MCF 10A (cell line): ENCODE results near the gene NUP62. TPM values are rescaled to one million over a fixed set of nuclear protein-coding genes. Genes with fewer than 3 reads are reported as not detected.

ENCODE experiments used
- BruUV-seq: library from RNA; stranded (reverse); fragments of 400-500 nt; replicated peaks from 2 replicates; lab custom pipeline; 2021; lab: Mats Ljungman, UMichigan
- CTCF ChIA-PET: fragments of 300-600 bp; sonication (Branson Sonifier 250); formaldehyde crosslinking; extraction: SDS; loops from one replicate; lab custom pipeline; 2021; ENCODE audit warnings: antibody characterized with exemption, inconsistent platforms; lab: Yijun Ruan, JAX
- POLR2A ChIA-PET: fragments of 300-600, 350-650 bp; sonication (Branson Sonifier 250); formaldehyde crosslinking; extraction: SDS; loops from one replicate; lab custom pipeline; 2020; ENCODE audit warnings: antibody characterized with exemption, inconsistent platforms; lab: Yijun Ruan, JAX
- DNase-seq: peaks from one replicate; pipeline ENCODE4 v3.0.0-alpha.2; 2018; ENCODE audit not compliant: unreplicated experiment
- H3K27ac Mint-ChIP-seq: one replicate; pipeline ENCODE4 v1.8.0; 2022; ENCODE audit warnings: mild to moderate bottlenecking, low read depth, mixed read lengths; ENCODE audit not compliant: unreplicated experiment
- H3K27me3 Mint-ChIP-seq: one replicate; pipeline ENCODE4 v1.8.0; 2022; ENCODE audit warnings: mixed read lengths; ENCODE audit not compliant: insufficient read depth, unreplicated experiment
- H3K36me3 Mint-ChIP-seq: one replicate; pipeline ENCODE4 v1.8.0; 2022; ENCODE audit warnings: mild to moderate bottlenecking, moderate library complexity, mixed read lengths; ENCODE audit not compliant: insufficient read depth, unreplicated experiment
- H3K4me1 Mint-ChIP-seq: one replicate; pipeline ENCODE4 v1.8.0; 2022; ENCODE audit warnings: mixed read lengths; ENCODE audit not compliant: insufficient read depth, unreplicated experiment
- H3K4me3 Mint-ChIP-seq: one replicate; pipeline ENCODE4 v1.8.0; 2022; ENCODE audit warnings: mild to moderate bottlenecking, moderate library complexity, mixed read lengths; ENCODE audit not compliant: unreplicated experiment
- H3K9me3 Mint-ChIP-seq: one replicate; pipeline ENCODE4 v1.8.0; 2022; ENCODE audit warnings: mixed read lengths; ENCODE audit not compliant: unreplicated experiment
- intact Hi-C: fragments of 100-400 bp; cut with micrococcal nuclease; formaldehyde crosslinking; loops from 2 replicates; pipeline ENCODE4 v1.14.1; 2022
- total RNA-seq: library from RNA; stranded (reverse); gene quantifications from 2 replicates; pipeline ENCODE4 v1.2.3, GENCODE V29; 2022
- TF ChIP-seq, protein P1 (sequence below): fragments of 200-600 bp; IDR thresholded peaks from one replicate; pipeline ENCODE4 v1.8.0; 2022; ENCODE audit warnings: antibody characterized with exemption, mild to moderate bottlenecking; ENCODE audit not compliant: unreplicated experiment

NUP62 gene
- total RNA-seq, 1 experiment from 2014 or later: 44.9 TPM

DNA sequence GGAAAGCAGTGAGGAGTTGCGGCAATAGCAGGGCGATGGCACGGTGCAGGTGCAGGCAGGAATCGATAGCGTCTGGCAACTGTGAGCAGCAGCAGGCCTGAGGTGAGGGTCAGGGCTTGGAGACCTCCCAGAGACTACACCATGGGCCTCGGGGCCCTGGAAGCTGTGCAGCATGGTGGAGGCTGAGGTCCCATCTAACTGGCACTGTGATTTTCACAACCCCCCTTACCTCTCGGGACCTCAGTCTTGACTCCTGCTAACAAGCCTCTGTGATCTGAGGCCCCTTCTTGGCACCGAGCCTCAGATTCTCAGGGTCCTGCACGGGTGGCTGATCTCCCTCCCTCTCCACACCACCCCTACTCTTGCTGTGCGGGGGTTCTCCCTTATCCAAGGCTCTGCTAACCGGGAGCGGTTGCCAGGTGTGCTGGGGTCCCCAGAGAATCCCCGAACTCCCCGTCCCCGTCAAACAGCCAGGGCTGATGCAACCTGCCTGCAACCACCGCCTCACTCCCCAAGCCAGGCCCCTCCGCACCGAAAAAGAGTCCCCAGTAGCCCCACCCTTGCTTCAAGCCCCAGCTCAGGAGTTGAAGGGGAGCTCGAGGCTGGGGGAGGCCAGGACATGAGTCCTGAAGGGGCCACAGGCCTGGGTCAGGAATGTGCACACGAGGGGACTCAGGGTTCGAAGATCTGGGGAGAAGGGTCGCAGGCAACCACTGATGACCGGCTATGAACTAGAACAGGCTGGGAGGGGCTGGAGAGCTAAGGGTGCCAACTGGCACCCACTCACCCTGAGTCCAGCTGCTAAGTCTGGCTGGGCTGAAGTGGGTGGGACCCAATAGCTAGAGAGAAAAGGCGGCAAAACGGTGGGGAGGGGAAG lies 5.1 kb downstream of the NUP62 start:
- ChIA-PET POLR2A (interaction anchor here (0.6 to 0.9 kb wide), 2 partner anchors 38 to 46 kb away, joined by 4 read pairs; partner anchors contain the start of gene TBC1D17), CTCF (interaction anchor here (0.6 to 0.7 kb wide), 2 partner anchors 11 to 634 kb away, joined by 3 read pairs; no protein-coding TSS in a partner anchor)
- Mint-ChIP-seq H3K4me3 (no peak overlapping the region), H3K9me3 (no peaks in the 10 kb centered on the region), H3K27ac (no peak overlapping the region), H3K36me3 (peaks cover 56% of the 10 kb centered on the region), H3K4me1 (peaks cover 15% of the 10 kb centered on the region), H3K27me3 (no peaks in the 10 kb centered on the region)
- intact Hi-C loops: no loop called here
- BruUV-seq: no TSS peak
- no peak for DNase-seq
- TF ChIP-seq, protein P1, sequence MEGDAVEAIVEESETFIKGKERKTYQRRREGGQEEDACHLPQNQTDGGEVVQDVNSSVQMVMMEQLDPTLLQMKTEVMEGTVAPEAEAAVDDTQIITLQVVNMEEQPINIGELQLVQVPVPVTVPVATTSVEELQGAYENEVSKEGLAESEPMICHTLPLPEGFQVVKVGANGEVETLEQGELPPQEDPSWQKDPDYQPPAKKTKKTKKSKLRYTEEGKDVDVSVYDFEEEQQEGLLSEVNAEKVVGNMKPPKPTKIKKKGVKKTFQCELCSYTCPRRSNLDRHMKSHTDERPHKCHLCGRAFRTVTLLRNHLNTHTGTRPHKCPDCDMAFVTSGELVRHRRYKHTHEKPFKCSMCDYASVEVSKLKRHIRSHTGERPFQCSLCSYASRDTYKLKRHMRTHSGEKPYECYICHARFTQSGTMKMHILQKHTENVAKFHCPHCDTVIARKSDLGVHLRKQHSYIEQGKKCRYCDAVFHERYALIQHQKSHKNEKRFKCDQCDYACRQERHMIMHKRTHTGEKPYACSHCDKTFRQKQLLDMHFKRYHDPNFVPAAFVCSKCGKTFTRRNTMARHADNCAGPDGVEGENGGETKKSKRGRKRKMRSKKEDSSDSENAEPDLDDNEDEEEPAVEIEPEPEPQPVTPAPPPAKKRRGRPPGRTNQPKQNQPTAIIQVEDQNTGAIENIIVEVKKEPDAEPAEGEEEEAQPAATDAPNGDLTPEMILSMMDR: no peak

DNA sequence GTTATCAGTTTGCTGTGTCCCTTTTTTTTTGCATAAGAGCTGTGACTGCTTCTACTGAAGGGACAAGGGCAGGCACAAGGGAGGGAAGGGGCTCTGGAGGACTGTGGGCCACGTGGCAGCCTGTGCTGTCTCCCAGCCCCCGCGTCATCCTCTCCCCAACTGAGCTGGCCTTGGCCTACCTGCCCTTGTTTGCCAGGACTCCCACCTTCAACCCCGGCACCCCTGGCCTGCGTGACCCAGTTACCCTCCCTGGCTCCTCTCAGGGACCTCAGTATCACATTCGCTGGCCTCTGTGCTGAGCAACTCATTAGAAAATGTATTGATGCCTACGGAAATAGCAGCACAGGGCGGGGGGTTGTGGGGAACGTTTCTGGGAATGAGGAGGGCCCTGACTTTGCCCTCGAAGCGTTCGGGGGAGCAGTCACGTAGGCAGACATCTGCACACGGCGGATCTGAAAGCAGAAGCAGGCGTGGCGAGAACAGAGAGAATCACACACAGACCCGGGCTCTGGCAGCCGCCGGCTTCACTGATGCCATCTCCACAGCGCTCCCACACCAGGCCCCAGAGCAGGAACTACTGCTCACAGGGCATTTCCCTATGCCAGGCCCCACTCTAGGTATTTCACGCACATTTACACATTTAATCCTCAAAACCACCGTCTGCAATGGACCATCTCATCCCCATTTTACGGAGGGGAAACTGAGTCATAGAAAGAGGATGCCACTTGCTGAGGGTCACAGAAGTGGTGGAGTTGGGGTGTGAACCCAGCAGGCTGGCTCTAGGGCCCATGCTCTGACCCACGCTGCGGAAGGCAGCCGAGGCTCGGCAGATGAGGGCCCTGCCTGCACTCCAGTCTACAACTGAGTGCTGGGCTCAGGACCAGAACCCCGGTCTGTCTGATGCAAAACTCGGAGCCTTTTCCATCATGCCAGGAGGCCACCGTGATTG lies 6.0 kb downstream of the NUP62 start:
- no peaks in the 10 kb centered on the region for H3K9me3 Mint-ChIP-seq
- CTCF ChIA-PET: no interaction called here
- H3K4me3 Mint-ChIP-seq: no peak overlapping the region
- peaks cover 51% of the 10 kb centered on the region for H3K36me3 Mint-ChIP-seq
- POLR2A ChIA-PET: no interaction called here
- TF ChIP-seq, protein P1: no peak
- intact Hi-C loops: no loop called here
- no peak for DNase-seq
- H3K27ac Mint-ChIP-seq: no peak overlapping the region
- BruUV-seq: no TSS peak
- H3K4me1 Mint-ChIP-seq: peaks cover 15% of the 10 kb centered on the region
- H3K27me3 Mint-ChIP-seq: no peaks in the 10 kb centered on the region

DNA sequence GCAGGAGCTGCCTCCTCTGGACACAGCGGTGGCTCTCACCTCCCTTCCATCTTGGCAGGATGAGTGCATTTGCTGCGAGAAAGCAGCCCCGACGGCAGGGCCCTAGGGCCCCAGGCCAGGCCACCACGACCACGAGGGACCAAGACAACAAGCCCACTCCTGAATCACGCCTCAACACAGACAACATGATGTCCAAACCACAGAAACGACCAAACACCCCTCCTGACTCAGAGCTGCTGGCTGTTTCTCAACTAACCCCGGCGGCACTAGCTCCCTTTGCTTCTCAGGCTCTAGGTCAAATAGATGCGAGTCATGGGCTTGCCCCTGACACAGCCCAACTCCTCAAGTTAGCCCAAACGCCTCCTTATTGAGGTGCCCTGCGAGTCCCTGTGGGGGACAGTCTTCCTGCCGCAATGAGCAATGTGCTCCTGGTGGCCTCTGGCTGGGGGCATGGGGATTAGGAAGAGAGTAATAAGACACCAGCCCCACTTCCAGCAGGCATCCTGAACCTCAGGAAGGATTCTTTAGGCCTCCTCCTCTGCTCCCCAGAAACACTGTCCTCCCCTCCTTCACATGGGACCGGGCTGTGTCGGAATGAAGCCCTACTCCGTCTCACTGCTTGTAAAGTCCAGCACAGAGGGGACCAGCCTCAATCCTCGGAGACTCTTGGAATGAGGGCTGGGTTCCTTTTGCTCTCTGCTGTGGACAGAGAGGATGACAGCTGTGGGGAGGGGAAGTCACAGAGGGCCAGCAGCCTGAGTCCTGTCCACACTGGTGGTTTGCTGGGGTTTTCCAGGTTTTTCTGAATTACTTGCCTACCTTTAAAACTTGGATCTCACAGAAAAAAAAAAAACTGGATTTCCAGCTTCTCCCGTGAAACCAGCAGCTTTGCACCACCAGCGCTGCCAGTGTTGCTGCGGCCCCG lies 7.2 kb downstream of the NUP62 start:
- peak; percentile 36 for DNase-seq
- TF ChIP-seq, protein P1: no peak
- H3K27me3 Mint-ChIP-seq: no peaks in the 10 kb centered on the region
- H3K4me1 Mint-ChIP-seq: peaks cover 8% of the 10 kb centered on the region
- no peak overlapping the region for H3K27ac Mint-ChIP-seq
- H3K4me3 Mint-ChIP-seq: no peak overlapping the region
- H3K9me3 Mint-ChIP-seq: no peaks in the 10 kb centered on the region
- CTCF ChIA-PET: interaction anchor here (0.6 kb wide), 1 partner anchor 356 kb away, joined by 4 read pairs; no protein-coding TSS in a partner anchor
- POLR2A ChIA-PET: no interaction called here
- BruUV-seq: no TSS peak
- H3K36me3 Mint-ChIP-seq: peaks cover 45% of the 10 kb centered on the region
- intact Hi-C loops: no loop called here
